ENCODE measurements around the gene FNDC5. TPM values are rescaled to one million over a fixed set of nuclear protein-coding genes. Genes with fewer than 3 reads are reported as not detected.

FNDC5 gene
- total RNA-seq, 2 donors from 2014 or later = 0.45 to 0.64 TPM

DNA sequence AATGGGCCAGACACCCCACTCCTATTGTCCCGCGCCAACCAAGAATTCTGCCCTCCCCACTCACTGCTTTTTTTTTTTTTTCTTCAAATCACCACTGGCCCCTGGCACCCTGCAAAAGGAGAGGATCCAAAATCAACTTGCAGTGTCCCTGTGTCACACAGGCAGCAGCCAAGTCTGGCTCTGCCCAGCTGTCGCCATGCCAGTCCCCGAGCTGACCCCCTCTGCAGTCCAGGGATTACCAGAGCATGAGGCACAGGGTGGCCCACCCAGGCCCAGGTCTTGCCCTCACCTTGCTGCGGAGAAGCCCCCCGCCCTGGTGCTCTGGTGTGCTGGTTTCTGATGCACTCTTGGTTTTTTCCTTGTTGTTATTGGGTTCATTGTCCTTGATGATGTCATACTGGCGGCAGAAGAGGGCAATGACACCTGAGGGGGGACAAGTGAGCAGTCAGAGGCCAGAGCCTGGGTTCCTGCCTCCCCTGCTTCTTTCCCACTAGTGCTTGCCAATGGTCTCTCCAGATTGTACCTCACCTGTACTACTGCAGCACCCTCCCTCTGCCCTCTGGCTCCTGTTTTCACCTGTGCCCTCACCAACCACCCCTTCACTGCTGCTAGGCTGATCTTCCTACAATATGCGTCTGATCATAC is 6.2 kb downstream of the FNDC5 start:
- intact Hi-C loops (cut with DNase I) = loop anchor here (10.0 kb wide), 1 partner anchor 160 kb away; the partner anchor contains the start of gene SYNC

GRCh38 chr1:32863881-32864245 is 6.8 kb downstream of the FNDC5 start:
- no peak for TF ChIP-seq CTCF (IDR thresholded peaks at IDR 0.05)
- no peaks in the 10 kb centered on the region for H3K9me3 ChIP-seq
- intact Hi-C loops (cut with DNase I) = loop anchor here (10.0 kb wide), 1 partner anchor 159 kb away; the partner anchor contains the start of gene SYNC
- H3K27ac ChIP-seq = no peak overlapping the region
- H3K4me3 ChIP-seq = no peak overlapping the region
- H3K9ac ChIP-seq (ENCODE audit: low read depth in 2 of 2, low read length in 2 of 2) = no peak overlapping the region
- H3K27me3 ChIP-seq = no peaks in the 10 kb centered on the region
- no peaks in the 10 kb centered on the region for H3K4me1 ChIP-seq
- no peak for DNase-seq
- H3K36me3 ChIP-seq = no peaks in the 10 kb centered on the region

More for the DNA sequence above, 6.2 kb downstream of the FNDC5 start:
- H3K36me3 ChIP-seq = no peaks in the 10 kb centered on the region
- no peak overlapping the region for H3K4me3 ChIP-seq
- H3K27ac ChIP-seq = no peak overlapping the region
- no peaks in the 10 kb centered on the region for H3K27me3 ChIP-seq
- no peak for DNase-seq
- H3K4me1 ChIP-seq = no peaks in the 10 kb centered on the region
- no peak for TF ChIP-seq CTCF (IDR thresholded peaks at IDR 0.05)
- H3K9me3 ChIP-seq = no peaks in the 10 kb centered on the region
- H3K9ac ChIP-seq (ENCODE audit: low read depth in 2 of 2, low read length in 2 of 2) = no peak overlapping the region

DNA sequence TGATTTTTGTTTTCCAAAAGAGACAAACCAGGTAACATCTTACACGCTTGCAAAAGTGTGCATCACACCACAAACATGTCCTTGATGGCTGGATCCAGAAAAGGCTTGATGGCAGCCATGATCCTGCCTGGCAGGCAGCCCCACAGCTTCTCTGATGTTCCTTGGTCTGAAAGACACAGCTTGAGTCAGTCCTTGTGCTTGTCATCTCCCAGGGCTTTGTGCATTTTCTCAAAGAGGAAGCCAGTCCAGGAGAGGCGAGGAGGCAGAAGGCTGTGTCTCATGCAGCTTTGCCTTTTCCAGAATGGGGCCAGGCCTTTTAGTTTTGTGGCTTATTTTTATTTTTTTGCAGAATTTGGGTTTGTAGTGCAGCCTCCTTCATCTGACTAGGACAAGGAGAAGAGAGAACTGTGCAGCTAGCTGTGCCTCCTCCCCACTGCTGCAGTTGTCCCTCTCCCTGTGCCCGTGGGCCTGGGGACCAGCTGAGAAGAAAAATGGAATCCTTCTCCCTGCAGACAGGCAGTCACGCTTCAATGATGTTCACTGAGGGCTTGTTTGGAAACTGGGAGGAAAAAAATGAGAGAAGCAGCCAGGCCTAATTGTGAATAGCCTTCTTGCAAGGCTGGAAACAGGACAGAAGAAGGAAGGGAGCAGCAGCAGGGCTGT is 7.4 kb downstream of the FNDC5 start:
- Histone ChIP-seq H3K9ac (ENCODE audit: low read depth in 2 of 2, low read length in 2 of 2) (no peak overlapping the region), H3K36me3 (no peaks in the 10 kb centered on the region), H3K4me3 (no peak overlapping the region), H3K4me1 (no peaks in the 10 kb centered on the region), H3K27me3 (no peaks in the 10 kb centered on the region), H3K27ac (no peak overlapping the region), H3K9me3 (no peaks in the 10 kb centered on the region)
- TF ChIP-seq CTCF (IDR thresholded peaks at IDR 0.05) = no peak
- intact Hi-C loops (cut with DNase I) = loop anchor here (10.0 kb wide), 1 partner anchor 159 kb away; the partner anchor contains the start of gene SYNC
- DNase-seq = no peak

DNA sequence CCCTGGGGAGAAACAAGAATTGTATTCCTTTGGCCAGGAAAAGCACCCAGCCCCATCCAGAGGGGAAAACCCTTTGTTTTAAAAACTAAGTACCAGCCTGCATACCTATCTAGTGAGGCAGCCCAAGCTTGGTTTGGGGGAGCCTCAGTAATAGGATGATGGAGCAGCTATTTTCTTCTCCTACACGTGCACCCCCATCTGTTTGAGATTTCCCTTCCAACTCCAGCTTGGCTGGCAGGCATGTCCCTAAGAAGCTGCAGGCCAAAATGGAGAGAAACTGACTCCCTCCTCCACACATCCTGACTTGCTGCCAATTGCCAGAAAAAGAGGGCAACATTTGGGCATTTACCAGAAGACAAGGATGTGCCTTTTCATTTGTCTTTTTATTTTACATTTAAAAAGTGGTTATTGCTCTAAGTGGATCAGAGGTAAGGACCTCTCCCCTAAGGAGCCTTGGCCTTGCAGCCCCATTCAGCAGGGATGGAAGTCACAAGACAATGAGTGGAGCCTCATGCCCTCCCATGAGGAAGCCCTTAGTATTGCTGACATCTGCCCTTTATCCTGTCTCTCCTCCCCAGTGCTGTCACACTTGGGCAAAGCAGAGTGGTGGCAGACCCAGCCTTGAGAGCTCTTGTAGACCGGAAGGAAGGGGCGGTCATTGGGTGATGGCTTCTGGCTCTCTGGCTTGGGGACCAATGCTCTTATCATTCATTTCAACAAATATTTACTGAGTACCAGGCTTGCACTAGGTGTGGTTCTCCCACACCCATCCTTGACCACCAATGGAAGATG is 8.6 kb downstream of the FNDC5 start:
- no peak overlapping the region for H3K4me3 ChIP-seq
- H3K9me3 ChIP-seq = no peaks in the 10 kb centered on the region
- H3K27me3 ChIP-seq = no peaks in the 10 kb centered on the region
- intact Hi-C loops (cut with DNase I) = loop anchor here (10.0 kb wide), 1 partner anchor 157 kb away; the partner anchor contains the start of gene SYNC
- H3K9ac ChIP-seq (ENCODE audit: low read depth in 2 of 2, low read length in 2 of 2) = no peak overlapping the region
- no peaks in the 10 kb centered on the region for H3K36me3 ChIP-seq
- no peak for DNase-seq
- TF ChIP-seq CTCF (IDR thresholded peaks at IDR 0.05) = no peak
- H3K4me1 ChIP-seq = no peaks in the 10 kb centered on the region
- H3K27ac ChIP-seq = no peak overlapping the region

- no peaks in the 10 kb centered on the region for H3K9me3 ChIP-seq
- H3K4me3 ChIP-seq = no peak overlapping the region
- TF ChIP-seq CTCF (IDR thresholded peaks at IDR 0.05) = no peak
- H3K9ac ChIP-seq (ENCODE audit: low read depth in 2 of 2, low read length in 2 of 2) = no peak overlapping the region
- intact Hi-C loops (cut with DNase I) = loop anchor here (10.0 kb wide), 1 partner anchor 156 kb away; the partner anchor contains the start of gene SYNC
- H3K27ac ChIP-seq = no peak overlapping the region
- no peaks in the 10 kb centered on the region for H3K36me3 ChIP-seq
- no peaks in the 10 kb centered on the region for H3K27me3 ChIP-seq
- H3K4me1 ChIP-seq = no peaks in the 10 kb centered on the region
- no peak for DNase-seq
Observed at GRCh38 chr1:32860566-32860965, 10.1 kb downstream of the FNDC5 start.
